Gastrocnemius medialis (tissue), 4 donors: ENCODE results near the gene PRPF18.

Experiments
- POLR2A ChIP-seq, 2 donors: fragments of 450-650 bp; IDR thresholded peaks; one replicate each; pipeline ENCODE4 v1.6.1; 2017; ENCODE audit warnings: antibody characterized with exemption in 2 of 2, mild to moderate bottlenecking in 2 of 2, moderate library complexity in 2 of 2
- TF ChIP-seq, protein P1 (sequence below), 5 experiments: fragments of 450-650 bp in 3 of 5; fragments of 200-600 bp in 2 of 5; sonication (generic) in 2 of 5; IDR thresholded peaks in 4 of 5; conservative IDR thresholded peaks in 1 of 5; 1 replicate in 4 of 5; 2 replicates in 1 of 5; pipeline ENCODE4 v1.5.1; 2016 to 2019; ENCODE audit warnings: antibody characterized with exemption in 5 of 5, mild to moderate bottlenecking in 3 of 5, moderate library complexity in 3 of 5

DNA sequence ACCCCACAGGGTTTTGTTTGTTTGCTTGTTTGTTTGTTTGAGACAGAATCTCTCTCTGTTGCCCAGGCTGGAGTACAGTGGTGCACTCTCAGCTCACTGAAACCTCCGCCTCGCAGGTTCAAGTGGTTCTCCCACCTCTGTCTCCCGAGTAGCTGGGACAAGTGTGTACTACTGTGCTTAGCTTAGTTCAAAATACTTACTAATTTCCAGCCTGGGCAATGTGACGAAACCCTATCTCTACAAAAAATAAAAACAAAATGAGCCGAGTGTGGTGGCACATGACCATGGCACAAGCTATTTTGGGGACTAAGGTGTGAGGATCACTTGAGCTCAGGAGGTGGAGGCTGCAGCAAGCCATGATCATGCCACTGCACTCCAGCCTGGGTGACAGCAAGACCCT lies 15.2 kb upstream of the PRPF18 start:
- no peak for TF ChIP-seq POLR2A (IDR thresholded peaks at IDR 0.05)
- TF ChIP-seq, protein P1, sequence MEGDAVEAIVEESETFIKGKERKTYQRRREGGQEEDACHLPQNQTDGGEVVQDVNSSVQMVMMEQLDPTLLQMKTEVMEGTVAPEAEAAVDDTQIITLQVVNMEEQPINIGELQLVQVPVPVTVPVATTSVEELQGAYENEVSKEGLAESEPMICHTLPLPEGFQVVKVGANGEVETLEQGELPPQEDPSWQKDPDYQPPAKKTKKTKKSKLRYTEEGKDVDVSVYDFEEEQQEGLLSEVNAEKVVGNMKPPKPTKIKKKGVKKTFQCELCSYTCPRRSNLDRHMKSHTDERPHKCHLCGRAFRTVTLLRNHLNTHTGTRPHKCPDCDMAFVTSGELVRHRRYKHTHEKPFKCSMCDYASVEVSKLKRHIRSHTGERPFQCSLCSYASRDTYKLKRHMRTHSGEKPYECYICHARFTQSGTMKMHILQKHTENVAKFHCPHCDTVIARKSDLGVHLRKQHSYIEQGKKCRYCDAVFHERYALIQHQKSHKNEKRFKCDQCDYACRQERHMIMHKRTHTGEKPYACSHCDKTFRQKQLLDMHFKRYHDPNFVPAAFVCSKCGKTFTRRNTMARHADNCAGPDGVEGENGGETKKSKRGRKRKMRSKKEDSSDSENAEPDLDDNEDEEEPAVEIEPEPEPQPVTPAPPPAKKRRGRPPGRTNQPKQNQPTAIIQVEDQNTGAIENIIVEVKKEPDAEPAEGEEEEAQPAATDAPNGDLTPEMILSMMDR (IDR thresholded peaks at IDR 0.05 in 4 of 5, conservative IDR thresholded peaks at IDR 0.05 in 1 of 5), result no peak
